HEK293 (cell line): ENCODE results near the gene BIN1.

Experiments used
- CTCF ChIA-PET: fragments of 350-600 bp; formaldehyde crosslinking; extraction: SDS; loops from one replicate; lab custom pipeline; 2021; ENCODE audit warnings: antibody characterized with exemption; lab: Yijun Ruan, JAX
- POLR2A ChIA-PET: fragments of 300-600 bp; formaldehyde crosslinking; extraction: SDS; loops from one replicate; lab custom pipeline; 2020; ENCODE audit warnings: antibody characterized with exemption, inconsistent platforms; lab: Yijun Ruan, JAX
- H3K27ac ChIP-seq: fragments of 200-500 bp; sonication (Bioruptor generic); 2 replicates; pipeline ENCODE4 v1.5.1; 2014; ENCODE audit warnings: low read depth, low read length, control low read depth, inconsistent platforms; ENCODE audit errors: extremely low read depth
- H3K36me3 ChIP-seq, 2 experiments: fragments of 200-500 bp in 1 of 2; sonication (Bioruptor generic) in 1 of 2; 1 replicate in 1 of 2; 2 replicates in 1 of 2; pipeline ENCODE4 v1.5.1; 2014 to 2017; ENCODE audit warnings: inconsistent platforms in 2 of 2, low read length in 2 of 2; ENCODE audit not compliant: control insufficient read depth in 2 of 2, insufficient read depth in 1 of 2
- H3K4me1 ChIP-seq: fragments of 200-500 bp; sonication (Bioruptor generic); 2 replicates; pipeline ENCODE4 v1.5.1; 2014; ENCODE audit warnings: mild to moderate bottlenecking, low read length, inconsistent platforms; ENCODE audit not compliant: control insufficient read depth, insufficient read depth
- H3K4me3 ChIP-seq: 2 replicates; pipeline ENCODE4 v1.5.1; 2011; ENCODE audit warnings: low read depth, mild to moderate bottlenecking, control low read depth, low read length, moderate library complexity
- H3K9me3 ChIP-seq: fragments of 200-500 bp; sonication (Bioruptor generic); 2 replicates; pipeline ENCODE4 v1.5.1; 2014; ENCODE audit warnings: low read depth, low read length, inconsistent platforms; ENCODE audit not compliant: control insufficient read depth, insufficient read depth
- AEBP2 ChIP-seq: fragments of 450-650 bp; formaldehyde crosslinking; IDR thresholded peaks from 2 replicates; pipeline ENCODE4 v1.5.1; 2016; ENCODE audit warnings: missing biosample characterization, missing genetic modification characterization, borderline replicate concordance
- BCL6B ChIP-seq: fragments of 450-650 bp; formaldehyde crosslinking; IDR thresholded peaks from 2 replicates; pipeline ENCODE4 v1.5.1; 2017; ENCODE audit warnings: missing biosample characterization, missing genetic modification characterization
- EGR2 ChIP-seq: fragments of 450-650 bp; formaldehyde crosslinking; IDR thresholded peaks from 2 replicates; pipeline ENCODE4 v1.5.1; 2016; ENCODE audit warnings: low read depth, missing biosample characterization, missing genetic modification characterization
- GLI4 ChIP-seq: fragments of 450-650 bp; formaldehyde crosslinking; IDR thresholded peaks from 2 replicates; pipeline ENCODE4 v1.5.1; 2016; ENCODE audit warnings: missing biosample characterization, missing genetic modification characterization
- HOXC10 ChIP-seq: sonication (generic); formaldehyde crosslinking; IDR thresholded peaks from 2 replicates; pipeline ENCODE4 v1.8.1; 2023; ENCODE audit warnings: mild to moderate bottlenecking, missing genetic modification reagents
- PRDM1 ChIP-seq: fragments of 450-650 bp; formaldehyde crosslinking; IDR thresholded peaks from 2 replicates; pipeline ENCODE4; 2016; ENCODE audit warnings: missing biosample characterization, missing genetic modification characterization
- PRDM10 ChIP-seq: fragments of 450-650 bp; formaldehyde crosslinking; IDR thresholded peaks from 2 replicates; pipeline ENCODE4 v1.5.1; 2016; ENCODE audit warnings: missing biosample characterization, missing genetic modification characterization
- SP2 ChIP-seq: fragments of 450-650 bp; formaldehyde crosslinking; IDR thresholded peaks from 2 replicates; pipeline ENCODE4 v1.5.1; 2016; ENCODE audit warnings: missing biosample characterization, missing genetic modification characterization
- WT1 ChIP-seq: fragments of 450-650 bp; formaldehyde crosslinking; IDR thresholded peaks from 2 replicates; pipeline ENCODE4 v1.5.1; 2016; ENCODE audit warnings: missing biosample characterization, missing genetic modification characterization
- ZFHX2 ChIP-seq: fragments of 450-650 bp; formaldehyde crosslinking; conservative IDR thresholded peaks from 2 replicates; pipeline ENCODE4 v1.5.1; 2016; ENCODE audit warnings: missing biosample characterization, missing genetic modification characterization
- ZFP37 ChIP-seq: fragments of 450-650 bp; formaldehyde crosslinking; IDR thresholded peaks from 2 replicates; pipeline ENCODE4 v1.5.1; 2016; ENCODE audit warnings: missing biosample characterization, missing genetic modification characterization
- ZNF18 ChIP-seq: fragments of 450-650 bp; formaldehyde crosslinking; IDR thresholded peaks from 2 replicates; pipeline ENCODE4 v1.5.1; 2016; ENCODE audit warnings: missing biosample characterization, missing genetic modification characterization
- ZNF280C ChIP-seq: fragments of 450-650 bp; formaldehyde crosslinking; IDR thresholded peaks from 2 replicates; pipeline ENCODE4 v1.5.1; 2016; ENCODE audit warnings: missing biosample characterization, missing genetic modification characterization
- ZNF639 ChIP-seq: fragments of 450-650 bp; formaldehyde crosslinking; IDR thresholded peaks from 2 replicates; pipeline ENCODE4 v1.5.1; 2016; ENCODE audit warnings: missing biosample characterization, missing genetic modification characterization
- ZNF664 ChIP-seq: fragments of 450-650 bp; formaldehyde crosslinking; IDR thresholded peaks from 2 replicates; pipeline ENCODE4 v1.5.1; 2016; ENCODE audit warnings: missing biosample characterization, missing genetic modification characterization
- ZNF701 ChIP-seq: fragments of 450-650 bp; formaldehyde crosslinking; IDR thresholded peaks from 2 replicates; pipeline ENCODE4 v1.5.1; 2016; ENCODE audit warnings: missing biosample characterization, missing genetic modification characterization
- ZSCAN18 ChIP-seq: fragments of 450-650 bp; formaldehyde crosslinking; IDR thresholded peaks from 2 replicates; pipeline ENCODE4 v1.5.1; 2016; ENCODE audit warnings: missing biosample characterization, missing genetic modification characterization
- ZSCAN4 ChIP-seq: fragments of 450-650 bp; formaldehyde crosslinking; IDR thresholded peaks from 2 replicates; pipeline ENCODE4 v1.5.1; 2017; ENCODE audit warnings: missing biosample characterization, missing genetic modification characterization

Gene BIN1

GRCh38 chr2:127044165-127044718 lies 62.7 kb downstream of the BIN1 start:
- H3K4me3 ChIP-seq = no peak overlapping the region

More at GRCh38 chr2:127044165-127044718, 62.7 kb downstream of the BIN1 start:
- TF ChIP-seq ZNF639 (tag by site-specific recombination) = no peak
- peak; percentile 36; the same call in 1 of the 2 replicates for TF ChIP-seq ZFHX2 (tag by site-specific recombination)
- 0 out of 2 replicates have a peak, but pooled peaks have one; percentile 38 for TF ChIP-seq AEBP2 (tag by site-specific recombination)
- peak; percentile 97 for TF ChIP-seq ZNF18 (tag by site-specific recombination)
- TF ChIP-seq GLI4 = no peak
- no peak for TF ChIP-seq BCL6B (tag by site-specific recombination)
- 0 out of 2 replicates have a peak, but pooled peaks have one; percentile 32 for TF ChIP-seq EGR2
- no peak for TF ChIP-seq SP2 (tag by site-specific recombination)
- TF ChIP-seq PRDM1 (tag by site-specific recombination) = 0 out of 2 replicates have a peak, but pooled peaks have one; percentile 1
- no peak for TF ChIP-seq HOXC10 (CRISPR knock-in tag)
- no peak for TF ChIP-seq WT1 (tag by site-specific recombination)
- TF ChIP-seq ZSCAN18 (tag by site-specific recombination) = no peak
- peak; percentile 87 for TF ChIP-seq ZSCAN4 (tag by site-specific recombination)
- no peak for TF ChIP-seq ZNF701 (tag by site-specific recombination)
- TF ChIP-seq ZNF664 (tag by site-specific recombination) = no peak
- TF ChIP-seq PRDM10 = no peak
- TF ChIP-seq ZFP37 = no peak
- TF ChIP-seq ZNF280C = no peak
- H3K9me3 ChIP-seq = no peaks in the 10 kb centered on the region
- ChIA-PET CTCF (no interaction called here), POLR2A (no interaction called here)
- H3K4me1 ChIP-seq = no peaks in the 10 kb centered on the region
- H3K27ac ChIP-seq = no peak overlapping the region
- no peaks in the 10 kb centered on the region for H3K36me3 ChIP-seq
